Hematopoietic multipotent progenitor cell treated with erythropoietin and hydrocortisone succinate and interleukin-3 and kit ligand, for 15 days (in vitro differentiated cells): ENCODE data around the gene TMEM108.

Experiments used
- DNase-seq: peaks from one replicate; pipeline ENCODE4 v3.0.0-alpha.2; 2015; ENCODE audit warnings: low spot score

TMEM108 gene

DNA sequence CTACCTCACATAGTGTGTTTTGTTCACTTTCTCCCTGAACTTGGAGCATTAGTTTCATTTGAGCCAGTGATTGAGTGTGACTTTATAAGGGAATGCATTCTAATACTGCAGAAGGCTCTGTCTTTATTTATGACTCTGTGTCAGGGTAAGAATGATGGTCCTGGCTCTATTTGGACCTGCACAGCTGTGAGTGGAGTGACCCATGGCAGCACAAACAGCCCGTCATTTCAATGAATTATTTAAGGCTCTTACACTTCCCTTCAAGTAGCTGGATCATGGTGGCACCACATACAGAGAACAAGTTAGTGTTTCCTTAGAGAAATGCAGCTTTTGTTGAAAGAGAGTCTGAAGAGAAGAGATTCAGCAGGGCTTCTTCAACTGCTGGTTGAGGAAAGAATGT lies 16.4 kb downstream of the TMEM108 start:
- no peak for DNase-seq

DNA sequence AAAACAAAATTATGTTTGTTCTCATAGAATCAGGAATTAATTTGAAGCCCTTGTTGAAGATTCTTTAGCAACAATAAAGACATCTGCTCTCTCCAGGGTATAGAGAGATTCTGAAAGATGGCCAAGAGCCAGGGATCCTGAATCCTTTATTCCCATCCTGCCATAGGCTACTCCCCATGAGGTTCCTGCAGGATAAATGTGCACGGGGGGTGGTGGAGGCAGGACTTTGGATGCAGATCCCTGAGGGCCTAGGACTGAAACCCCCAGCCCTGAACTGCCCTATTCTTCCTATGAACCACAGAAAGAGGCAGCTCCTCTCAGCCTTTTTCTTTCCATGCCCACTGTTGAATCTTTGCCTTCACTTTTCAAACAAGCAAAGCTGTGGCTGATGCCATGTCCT lies 17.1 kb downstream of the TMEM108 start:
- DNase-seq: no peak

DNA sequence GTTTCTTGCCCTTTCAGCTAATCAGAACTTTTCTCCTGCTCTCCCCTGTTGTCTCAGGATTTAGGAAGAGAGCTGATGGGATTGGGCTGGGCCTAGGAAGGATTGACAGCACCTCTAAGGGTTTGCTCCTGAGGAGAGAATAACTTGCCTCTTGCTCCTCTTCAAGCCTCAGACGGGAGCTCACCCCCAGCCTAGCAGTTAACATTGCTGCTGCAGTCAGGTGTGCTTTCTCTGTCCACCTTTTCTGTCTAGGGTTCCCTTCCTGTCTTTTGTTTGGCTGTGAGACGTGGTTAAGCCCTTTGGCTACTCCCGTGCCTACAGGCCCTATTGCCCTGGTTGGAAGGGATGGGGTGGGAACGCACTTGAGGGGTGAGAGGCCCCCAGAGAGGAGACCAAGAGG lies 20.1 kb downstream of the TMEM108 start:
- no peak for DNase-seq

DNA sequence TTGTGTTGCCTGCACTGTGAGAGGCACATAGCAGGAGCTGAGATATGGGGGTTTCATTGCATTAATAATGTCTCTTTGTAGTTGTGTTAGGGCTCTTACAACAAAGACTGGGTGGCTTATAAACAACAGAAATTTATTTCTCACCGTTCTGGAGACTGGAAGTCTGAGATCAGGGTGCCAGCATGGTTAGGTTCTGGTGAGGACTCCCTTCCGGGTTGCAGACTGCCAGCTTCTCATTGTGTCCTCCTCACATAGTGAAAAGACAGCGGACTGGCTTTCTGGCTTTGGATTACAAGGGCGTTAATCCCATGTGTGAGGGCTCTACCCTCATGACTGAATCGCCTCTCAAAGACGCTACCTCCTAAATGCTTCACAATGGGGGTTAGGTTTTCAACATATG lies 20.6 kb downstream of the TMEM108 start:
- no peak for DNase-seq

DNA sequence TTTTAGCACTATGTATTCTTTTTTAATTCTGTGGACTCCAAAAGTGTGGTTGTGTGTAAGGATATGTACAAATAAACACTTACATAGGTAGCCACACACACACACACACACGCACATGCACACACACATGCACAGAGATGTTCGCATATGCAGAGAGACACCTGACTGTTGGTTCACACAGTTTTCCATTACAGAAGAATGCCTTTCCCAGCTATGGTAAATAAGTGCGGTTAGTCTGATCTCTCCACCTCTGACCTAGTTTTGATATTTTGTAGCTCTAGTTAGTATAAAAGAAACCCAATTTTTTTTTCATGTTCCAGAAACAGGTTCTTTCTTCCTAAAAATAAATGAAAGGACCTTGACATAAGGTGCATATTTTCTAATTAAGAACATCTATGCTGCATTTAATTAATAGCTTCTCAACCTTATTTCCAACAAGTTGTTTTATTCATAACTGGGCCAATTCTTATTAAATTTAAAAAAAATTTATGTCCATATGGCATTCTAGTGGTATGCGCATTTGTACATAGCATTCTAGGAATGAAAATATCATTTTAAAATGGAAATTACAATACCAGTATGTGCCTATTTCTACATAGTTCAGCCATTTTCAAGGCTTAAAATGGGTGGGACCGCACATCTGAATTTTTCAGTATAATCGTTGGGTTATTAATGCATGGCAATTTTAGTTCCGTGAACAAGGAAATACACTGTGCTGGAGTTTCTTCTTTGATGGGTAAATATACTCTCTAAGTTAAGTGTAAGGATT lies 27.2 kb downstream of the TMEM108 start:
- DNase-seq: no peak

DNA sequence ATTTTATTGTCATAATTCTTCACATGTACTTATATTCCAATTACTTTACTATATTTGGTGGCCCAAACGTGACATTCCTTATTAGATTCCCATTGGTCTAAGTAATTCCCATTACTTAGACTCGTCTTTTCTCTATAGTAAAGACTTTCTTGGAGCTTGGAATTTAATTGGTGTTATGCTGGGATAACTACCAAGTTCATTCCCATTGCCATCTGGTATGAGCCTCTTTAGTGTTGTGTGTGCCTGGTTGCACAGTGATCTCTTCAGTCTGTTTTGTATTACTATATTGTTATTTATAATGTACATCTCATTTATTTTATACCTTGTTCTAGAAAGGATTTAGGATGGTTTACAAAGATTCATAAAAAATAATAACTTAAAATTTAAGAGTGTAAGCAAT lies 27.8 kb downstream of the TMEM108 start:
- DNase-seq: no peak

DNA sequence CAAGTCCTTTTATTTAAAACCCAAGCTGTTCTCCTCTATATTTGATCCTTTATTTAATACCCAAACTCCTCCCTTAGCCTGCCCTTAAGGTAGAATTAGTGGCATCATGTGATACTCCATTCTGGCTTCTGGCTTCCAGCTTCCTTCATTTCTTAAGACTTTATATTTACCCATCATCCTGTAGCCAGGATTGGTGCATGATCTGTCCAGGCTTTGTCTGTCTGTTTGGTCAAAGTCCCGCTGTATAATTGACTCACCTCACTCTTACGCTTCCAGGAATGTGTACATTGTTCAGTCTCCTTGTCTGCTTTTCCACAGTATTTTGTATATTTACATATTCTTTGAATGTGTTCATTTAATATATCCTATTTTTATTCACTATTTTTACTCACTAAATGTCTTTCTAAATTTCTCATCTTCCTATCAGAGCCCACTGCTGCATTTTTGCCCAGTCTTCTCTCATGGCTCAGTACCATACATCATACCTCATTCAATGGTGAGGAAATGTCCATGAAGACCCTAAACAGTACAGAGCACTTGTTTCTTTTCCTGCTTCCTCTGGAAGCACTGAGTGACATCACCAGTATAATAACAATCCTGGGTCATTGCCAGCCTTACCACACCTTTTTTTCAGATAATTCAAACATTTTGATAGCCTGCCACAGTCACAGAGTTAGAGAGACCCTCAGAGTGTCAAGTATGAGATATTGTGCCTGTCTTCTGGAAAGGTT lies 31.5 kb downstream of the TMEM108 start:
- DNase-seq: no peak

DNA sequence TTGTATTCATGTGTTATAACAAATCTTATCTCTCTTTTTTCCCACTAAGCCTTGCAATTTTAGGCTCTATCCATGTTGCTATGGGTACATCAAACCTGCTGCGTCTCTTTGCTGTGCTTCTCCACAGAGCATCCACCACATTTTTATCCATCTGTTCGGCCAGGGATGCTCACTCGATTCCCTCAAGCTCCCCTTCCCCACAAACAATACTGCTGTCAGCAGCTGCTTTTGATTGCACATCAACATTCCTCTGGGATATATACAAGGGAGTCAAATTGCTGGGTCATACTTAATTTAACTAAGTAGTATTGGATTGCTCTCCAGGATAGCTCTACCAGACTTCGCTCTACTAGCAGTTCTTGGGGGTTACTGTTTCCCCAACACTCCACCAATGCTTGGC lies 36.8 kb downstream of the TMEM108 start:
- no peak for DNase-seq

DNA sequence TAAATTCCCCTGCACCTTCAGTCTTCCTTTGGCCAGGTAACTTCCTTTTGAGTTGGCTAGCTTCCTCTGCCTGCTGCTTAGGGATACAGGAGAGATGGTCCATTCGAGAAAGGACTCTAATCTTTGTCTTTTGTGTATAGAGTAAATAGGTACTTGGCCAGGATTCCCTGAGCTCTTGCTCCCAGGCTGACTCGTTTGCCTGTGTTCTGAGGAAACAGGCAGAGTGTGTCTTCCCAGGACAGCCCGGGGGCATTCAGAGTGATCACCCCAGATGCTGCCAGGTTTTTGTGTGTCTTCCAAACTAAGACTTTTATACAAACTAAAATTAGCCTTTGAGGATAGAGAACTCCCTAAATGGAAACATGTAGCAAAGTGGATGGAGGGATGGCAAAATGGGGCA lies 39.5 kb downstream of the TMEM108 start:
- DNase-seq: no peak

DNA sequence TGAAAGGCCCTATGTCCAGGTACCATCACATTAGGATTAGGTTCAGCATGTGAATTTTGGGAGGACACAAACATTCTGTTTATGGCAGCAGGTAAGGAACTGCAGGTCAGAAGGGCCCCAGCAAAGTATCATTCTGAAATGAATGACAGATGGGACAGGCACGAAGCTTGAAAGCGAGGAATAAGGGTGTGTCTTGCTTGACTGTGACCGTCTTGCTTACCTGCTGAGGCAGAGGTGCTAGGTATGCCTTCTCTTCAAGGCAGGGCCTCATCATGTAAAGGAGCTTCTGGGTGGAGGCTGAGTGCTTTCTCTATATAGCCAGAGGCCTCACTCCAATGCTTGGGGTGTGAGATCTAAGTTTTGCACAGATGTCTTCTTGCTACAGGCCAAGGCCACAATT lies 41.4 kb downstream of the TMEM108 start:
- no peak for DNase-seq

DNA sequence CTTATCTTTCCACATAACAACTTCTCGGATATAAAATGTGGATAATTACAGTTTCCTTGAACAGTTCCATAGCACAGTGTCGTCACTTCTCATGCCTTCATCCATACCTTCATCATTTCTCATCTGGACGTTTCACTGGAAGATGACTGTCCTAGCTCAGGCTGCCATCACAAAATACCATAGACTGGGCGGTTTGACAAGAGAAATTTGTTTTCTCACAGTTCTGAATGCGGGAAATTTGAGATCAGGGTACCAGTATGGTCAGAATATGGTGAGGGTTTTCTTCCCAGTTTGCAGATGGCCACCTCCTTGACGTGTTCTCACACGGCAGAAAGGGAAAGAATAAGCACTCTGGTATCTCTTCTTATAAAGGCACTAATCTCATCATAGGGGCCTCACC lies 42.8 kb downstream of the TMEM108 start:
- DNase-seq: no peak

DNA sequence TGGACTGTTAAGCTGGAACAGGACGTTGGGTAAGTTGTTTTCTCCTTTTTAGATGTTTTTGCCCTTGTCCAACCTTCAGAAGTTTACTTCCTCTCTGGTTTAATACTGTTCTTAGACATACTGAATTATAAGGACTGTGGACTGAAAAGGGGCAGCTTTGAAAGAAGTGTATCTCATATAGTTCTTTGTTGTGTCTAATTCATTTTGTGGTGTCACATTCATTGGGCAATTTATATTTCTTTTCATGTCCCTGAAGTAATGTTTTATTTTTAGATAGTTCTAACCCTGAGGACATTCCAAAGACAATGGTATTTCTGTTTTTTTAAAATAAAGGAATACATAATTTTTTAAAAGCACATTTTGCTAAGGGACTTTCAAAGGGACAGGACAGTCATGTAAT lies 45.2 kb downstream of the TMEM108 start:
- no peak for DNase-seq

DNA sequence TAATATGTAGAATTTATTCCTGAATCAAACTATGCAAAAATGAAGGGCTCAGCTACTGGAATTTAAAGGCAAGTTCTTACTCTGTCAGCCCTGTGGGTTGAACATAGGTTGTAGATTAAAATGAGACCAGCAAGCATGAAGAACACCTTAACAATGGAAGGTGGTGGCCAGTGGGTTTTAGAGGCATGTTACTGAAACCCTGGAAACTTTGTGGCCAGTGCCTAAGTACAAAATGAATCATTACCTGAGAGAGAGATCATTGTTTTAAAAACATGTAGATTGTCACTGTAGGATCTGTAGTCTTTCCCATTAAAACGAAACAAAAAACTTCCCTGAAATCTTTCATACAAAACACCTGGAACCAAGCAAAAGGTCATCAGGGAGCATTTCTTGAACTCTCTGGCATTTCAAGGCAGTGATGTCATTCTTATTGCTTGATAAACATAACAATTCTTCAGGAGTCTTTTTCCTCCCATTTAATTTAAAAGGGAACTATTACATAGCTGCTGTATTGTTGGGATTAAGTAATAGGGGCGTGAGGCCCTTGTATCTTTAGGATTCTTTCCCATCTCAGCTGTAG lies 51.8 kb downstream of the TMEM108 start:
- DNase-seq: no peak

DNA sequence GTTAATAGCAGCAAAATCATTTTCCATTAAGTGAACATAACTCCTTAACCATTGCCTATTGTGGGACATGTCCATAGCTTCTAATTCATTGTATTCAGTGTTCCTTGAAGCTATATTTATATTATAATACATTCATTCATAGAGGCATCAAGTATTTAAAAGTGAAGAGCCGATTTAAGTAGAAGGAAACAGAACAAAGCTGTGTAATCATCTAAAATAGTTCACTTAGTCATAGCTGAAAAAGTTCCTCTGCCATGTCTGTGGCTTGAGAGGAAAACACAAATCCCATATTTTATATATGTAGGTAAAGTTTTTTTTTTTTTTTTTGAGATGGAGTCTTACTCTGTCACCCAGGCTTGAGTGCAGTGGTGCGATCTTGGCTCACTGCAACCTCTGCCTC lies 54.5 kb downstream of the TMEM108 start:
- no peak for DNase-seq

DNA sequence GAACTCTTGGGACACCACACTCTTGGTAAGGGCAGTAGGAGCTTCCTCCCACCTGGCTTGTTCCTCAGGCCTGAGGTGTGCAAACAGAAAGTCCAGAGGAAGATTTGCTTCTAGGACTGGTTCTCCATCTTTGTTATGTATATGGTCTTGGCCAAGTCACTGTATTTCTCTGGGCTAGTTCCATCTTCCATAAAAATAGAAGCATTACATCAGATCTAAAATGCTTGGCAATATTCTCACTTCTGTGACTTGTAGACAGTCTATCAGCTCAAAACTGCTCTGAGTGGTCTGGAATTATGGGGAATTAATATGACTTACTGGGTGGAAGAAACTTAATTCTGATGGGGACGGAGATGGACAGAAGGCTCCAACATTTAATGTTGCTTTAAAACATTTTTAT lies 55.2 kb downstream of the TMEM108 start:
- no peak for DNase-seq

DNA sequence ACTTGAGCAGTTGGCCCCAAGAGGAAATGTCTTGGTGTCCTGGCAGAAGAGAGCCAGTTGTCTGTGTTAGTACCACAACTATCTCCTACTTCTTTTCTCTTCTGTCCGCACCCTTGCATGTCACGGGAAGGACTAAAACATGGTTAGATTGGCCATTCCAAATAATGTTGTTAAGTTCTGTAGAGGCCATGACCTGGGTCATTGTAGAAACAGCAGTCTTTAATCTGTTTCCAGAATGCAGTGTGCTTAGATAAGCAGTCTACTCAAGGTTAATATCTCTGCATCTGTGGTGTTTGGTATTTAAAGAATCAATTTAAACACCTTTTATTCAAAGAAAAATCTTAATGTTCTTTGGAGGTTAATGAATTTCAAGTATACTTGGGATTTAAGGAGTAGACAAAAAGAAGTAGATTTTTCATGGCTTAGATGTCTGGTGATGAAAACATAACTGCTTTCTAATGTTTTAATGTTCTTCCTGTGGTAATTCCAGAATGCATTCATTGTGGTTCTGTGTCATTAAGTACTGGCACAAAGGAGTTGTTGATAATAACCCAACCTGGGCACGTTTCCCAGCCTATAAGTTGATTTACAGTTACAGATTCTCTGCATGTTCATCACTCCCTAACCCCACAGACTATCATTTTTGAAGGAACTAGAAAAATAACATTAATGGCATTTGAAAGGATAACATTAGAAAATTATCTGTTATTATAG lies 58.9 kb downstream of the TMEM108 start:
- DNase-seq: no peak

DNA sequence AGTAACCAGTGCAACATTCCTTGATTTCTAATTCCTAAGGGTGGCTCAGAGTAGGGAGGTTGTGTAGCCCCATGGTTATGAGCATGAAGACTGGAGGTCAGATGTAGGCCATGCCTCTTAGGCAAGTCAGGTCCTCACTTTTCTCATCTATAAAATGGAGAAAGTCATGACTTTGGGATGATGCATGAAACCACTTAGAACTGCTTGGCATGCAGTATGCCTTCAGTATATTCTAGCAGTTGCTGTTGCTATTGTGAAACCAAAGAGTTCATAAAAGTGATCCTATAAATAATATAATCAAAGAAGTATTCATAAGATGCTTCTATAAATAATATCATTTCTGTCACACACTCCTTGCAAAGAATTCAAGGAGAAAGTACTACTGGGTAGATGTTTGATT lies 65.5 kb downstream of the TMEM108 start:
- DNase-seq: no peak

DNA sequence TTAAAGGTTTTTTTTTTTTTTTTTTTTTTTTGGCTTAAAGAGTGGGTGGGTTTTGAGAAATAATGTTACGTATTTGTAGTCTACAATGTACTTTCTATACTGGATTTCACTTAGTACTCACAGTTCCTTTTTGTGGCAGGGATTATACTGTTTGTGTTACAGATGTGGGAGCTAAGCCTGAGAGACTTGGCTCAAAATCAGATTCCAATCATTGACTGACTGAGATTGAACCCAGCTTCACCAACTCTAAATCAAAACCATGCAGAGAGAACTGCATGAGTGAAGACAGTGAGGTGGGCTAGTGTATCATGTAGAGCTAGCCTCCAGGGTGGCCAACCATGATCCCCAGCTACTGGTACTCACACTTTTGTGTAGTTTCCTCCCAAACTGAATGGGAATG lies 68.0 kb downstream of the TMEM108 start:
- no peak for DNase-seq

DNA sequence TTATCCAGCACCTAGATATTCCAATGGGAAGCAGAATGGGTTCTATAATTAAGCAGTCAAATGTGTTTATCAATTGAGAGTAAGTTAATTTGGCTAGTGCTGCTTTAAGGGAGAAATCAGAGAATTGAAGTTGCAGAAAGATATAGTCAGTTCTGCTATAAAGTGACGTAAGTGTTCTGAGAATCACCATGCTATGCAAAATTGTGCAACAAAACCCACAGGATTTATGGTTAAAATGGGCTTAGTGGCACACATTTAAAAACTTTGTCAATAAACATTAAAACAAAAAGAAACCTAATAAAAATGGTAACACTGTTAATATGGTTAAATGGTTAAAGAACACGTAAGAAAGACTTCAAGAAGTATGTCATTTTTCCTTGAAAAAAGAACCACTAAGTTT lies 74.5 kb downstream of the TMEM108 start:
- no peak for DNase-seq

DNA sequence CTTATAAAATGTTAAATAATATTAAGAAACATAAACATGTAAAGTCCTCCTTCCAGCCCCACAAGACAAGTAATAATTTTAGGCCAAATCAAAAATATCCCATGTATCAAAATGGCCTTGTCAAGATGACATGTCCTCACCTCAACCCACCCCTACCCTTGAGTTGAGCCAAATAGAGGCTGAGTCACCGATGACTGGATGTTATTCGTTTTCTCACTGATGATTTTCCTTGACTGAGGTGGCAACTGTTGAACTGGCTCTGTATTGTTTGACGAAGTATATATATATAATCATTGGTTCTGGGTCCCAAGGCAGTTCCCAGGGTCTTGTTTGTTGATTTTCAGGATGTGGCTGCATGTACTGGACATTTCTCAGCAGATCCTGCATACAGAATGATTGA lies 75.3 kb downstream of the TMEM108 start:
- no peak for DNase-seq

DNA sequence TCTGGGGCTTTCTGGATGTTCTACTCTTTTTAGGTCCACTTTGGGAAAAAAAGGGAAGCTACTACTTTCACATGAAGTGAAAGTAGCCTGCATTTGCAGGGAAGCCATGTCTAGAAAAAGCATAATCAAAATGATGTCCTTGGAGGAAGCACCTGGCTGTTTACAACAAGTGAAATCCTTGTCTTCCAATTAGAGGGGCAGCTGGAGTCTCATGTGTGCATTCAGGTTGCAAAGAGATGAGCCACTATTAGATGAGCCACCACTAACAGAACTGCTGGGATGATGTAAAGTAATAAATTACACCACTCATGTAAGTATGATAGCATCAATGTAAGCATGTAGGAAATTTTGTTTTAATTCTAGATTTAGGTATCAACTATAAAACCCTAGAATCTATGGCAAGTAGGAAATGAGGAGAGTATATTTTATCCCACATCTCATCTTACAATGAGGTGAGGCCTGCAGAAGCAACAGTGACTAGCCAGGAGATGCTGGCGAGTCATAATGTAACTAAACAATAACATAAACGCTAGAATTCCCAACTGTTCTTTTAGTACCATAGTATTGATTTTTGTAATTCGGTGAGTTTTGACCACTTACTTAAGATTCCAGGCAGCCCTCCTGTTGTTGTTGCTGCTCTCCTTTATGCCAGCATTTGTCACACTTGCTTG lies 75.9 kb downstream of the TMEM108 start:
- DNase-seq: no peak

DNA sequence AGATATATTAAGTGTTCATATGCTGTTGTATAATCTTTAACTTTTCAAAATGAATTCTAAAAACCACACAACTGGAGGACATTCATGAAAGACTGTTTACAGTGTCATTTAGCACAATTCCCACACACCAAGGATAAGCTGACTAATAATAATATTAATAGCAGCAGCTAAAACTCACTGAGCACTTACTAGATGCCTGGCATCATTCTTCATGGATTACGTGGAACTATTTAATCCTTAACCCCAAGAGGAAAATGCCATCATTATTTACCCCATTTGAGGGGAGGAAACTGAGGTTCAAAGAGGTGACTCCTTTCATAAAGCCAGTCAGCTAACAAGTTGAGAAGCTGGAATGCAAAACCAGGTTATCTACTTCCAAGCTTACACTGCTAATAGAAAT lies 77.0 kb downstream of the TMEM108 start:
- no peak for DNase-seq
